DND-41 (cell line): ENCODE results near the gene UBE2C.

Experiments used
- ATAC-seq: fragments of 200-7000 bp; cut with Tn5 transposase; 3 replicates; pipeline ENCODE4 v1.9.1; 2021; ENCODE audit warnings: low read depth; ENCODE audit not compliant: insufficient read depth
- DNase-seq: peaks from one replicate; pipeline ENCODE4 v3.0.0-alpha.2; 2020
- H2AFZ ChIP-seq: 2 replicates; pipeline ENCODE4 v1.6.0; 2012; ENCODE audit warnings: low read depth, low read length
- H3K27ac ChIP-seq: 2 replicates; pipeline ENCODE4 v1.5.1; 2012; ENCODE audit warnings: low read length, inconsistent platforms
- H3K27me3 ChIP-seq: fragments of 200-600 bp; sonication (generic); 2 replicates; pipeline ENCODE4 v1.6.0; 2012; ENCODE audit warnings: low read length, mild to moderate bottlenecking, inconsistent platforms; ENCODE audit not compliant: insufficient read depth, poor library complexity
- H3K36me3 ChIP-seq: 2 replicates; pipeline ENCODE4 v1.5.1; 2012; ENCODE audit warnings: low read length, inconsistent platforms; ENCODE audit not compliant: insufficient read depth
- H3K4me1 ChIP-seq: 2 replicates; pipeline ENCODE4 v1.5.1; 2012; ENCODE audit warnings: mild to moderate bottlenecking, low read length; ENCODE audit not compliant: insufficient read depth
- H3K4me2 ChIP-seq: 2 replicates; pipeline ENCODE4 v1.6.0; 2012; ENCODE audit warnings: mild to moderate bottlenecking, moderate library complexity, low read length, inconsistent platforms; ENCODE audit not compliant: insufficient read depth
- H3K4me3 ChIP-seq, 2 experiments: fragments of 200-600 bp in 1 of 2; shearing (Covaris generic) in 1 of 2; 2 replicates each; pipeline ENCODE4 v1.5.1; 2012 to 2016; ENCODE audit warnings: inconsistent platforms in 2 of 2, low read length in 2 of 2, mild to moderate bottlenecking in 2 of 2, low read depth in 1 of 2, moderate library complexity in 1 of 2
- H3K79me2 ChIP-seq: 2 replicates; pipeline ENCODE4 v1.6.0; 2012; ENCODE audit warnings: low read length, inconsistent platforms; ENCODE audit not compliant: insufficient read depth
- H3K9ac ChIP-seq: 2 replicates; pipeline ENCODE4 v1.6.0; 2012; ENCODE audit warnings: low read depth, mild to moderate bottlenecking, inconsistent platforms, low read length, moderate library complexity
- H3K9me3 ChIP-seq: 2 replicates; pipeline ENCODE4 v1.5.1; 2012; ENCODE audit warnings: low read length, moderate library complexity, mild to moderate bottlenecking, inconsistent platforms; ENCODE audit not compliant: insufficient read depth, severe bottlenecking
- H4K20me1 ChIP-seq: 2 replicates; pipeline ENCODE4 v1.6.0; 2012; ENCODE audit warnings: low read length; ENCODE audit not compliant: insufficient read depth
- EZH2 ChIP-seq: IDR thresholded peaks from 3 replicates; pipeline ENCODE4 v1.6.1; 2012; ENCODE audit warnings: borderline replicate concordance, low read depth, mild to moderate bottlenecking, moderate library complexity, low read length, inconsistent platforms; ENCODE audit not compliant: severe bottlenecking
- TF ChIP-seq, protein P1 (sequence below): IDR thresholded peaks from 2 replicates; pipeline ENCODE4 v1.5.1; 2012; ENCODE audit warnings: borderline replicate concordance, low read length, moderate library complexity, mild to moderate bottlenecking; ENCODE audit not compliant: poor library complexity, severe bottlenecking; ENCODE audit errors: extremely low read depth

Gene UBE2C

DNA sequence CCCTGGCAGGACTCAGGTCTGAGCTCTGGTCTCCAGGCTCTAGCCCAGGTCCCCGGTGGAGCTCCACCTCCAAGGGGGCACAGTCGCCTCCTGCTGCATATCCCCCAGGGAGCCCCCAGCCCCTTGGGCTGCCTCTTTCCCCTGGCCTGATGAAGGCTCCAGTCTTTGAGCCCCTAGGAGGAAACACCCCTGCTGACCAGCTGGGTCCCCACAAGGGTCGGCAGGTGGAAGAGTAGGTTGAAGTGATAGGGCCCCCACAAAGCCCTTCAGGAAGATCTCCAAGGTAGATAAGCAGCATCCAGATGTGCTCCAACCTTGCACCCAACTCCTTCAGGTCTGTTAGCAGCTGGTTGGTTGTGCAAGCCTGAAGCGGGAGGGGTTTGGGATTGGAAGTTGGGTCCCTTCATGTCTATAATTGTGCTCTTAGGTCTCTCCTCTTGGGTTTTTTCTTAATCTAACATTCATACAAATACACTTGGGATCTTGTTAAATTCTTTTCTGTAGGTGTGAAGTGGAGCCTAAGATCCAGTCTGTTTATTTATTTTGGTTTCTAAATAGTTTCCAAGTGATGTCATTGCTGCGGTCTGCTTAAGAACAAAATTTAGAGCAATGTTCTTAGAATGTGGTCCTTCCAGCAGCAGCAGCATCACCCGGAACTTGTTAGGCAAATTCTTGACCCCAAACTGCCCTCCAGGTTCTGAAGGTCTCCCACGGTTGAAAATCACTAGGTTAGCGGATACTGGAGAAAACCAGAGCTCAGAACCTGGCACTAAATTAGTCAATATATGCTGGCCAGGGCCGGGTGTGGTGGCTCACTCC is 5.1 kb downstream of the UBE2C start:
- H3K4me3 ChIP-seq = no peak overlapping the region
- peaks cover 14% of the 10 kb centered on the region; the same call in 1 of the 2 replicates for H4K20me1 ChIP-seq
- H3K27me3 ChIP-seq = no peaks in the 10 kb centered on the region
- no peak for TF ChIP-seq EZH2
- TF ChIP-seq, protein P1, sequence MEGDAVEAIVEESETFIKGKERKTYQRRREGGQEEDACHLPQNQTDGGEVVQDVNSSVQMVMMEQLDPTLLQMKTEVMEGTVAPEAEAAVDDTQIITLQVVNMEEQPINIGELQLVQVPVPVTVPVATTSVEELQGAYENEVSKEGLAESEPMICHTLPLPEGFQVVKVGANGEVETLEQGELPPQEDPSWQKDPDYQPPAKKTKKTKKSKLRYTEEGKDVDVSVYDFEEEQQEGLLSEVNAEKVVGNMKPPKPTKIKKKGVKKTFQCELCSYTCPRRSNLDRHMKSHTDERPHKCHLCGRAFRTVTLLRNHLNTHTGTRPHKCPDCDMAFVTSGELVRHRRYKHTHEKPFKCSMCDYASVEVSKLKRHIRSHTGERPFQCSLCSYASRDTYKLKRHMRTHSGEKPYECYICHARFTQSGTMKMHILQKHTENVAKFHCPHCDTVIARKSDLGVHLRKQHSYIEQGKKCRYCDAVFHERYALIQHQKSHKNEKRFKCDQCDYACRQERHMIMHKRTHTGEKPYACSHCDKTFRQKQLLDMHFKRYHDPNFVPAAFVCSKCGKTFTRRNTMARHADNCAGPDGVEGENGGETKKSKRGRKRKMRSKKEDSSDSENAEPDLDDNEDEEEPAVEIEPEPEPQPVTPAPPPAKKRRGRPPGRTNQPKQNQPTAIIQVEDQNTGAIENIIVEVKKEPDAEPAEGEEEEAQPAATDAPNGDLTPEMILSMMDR = no peak
- H3K9ac ChIP-seq = no peak overlapping the region
- H3K36me3 ChIP-seq = peaks cover 36% of the 10 kb centered on the region
- H3K4me1 ChIP-seq = peaks cover 24% of the 10 kb centered on the region
- H3K79me2 ChIP-seq = peaks cover 19% of the 10 kb centered on the region
- H3K27ac ChIP-seq = no peak overlapping the region
- H3K4me2 ChIP-seq = no peak overlapping the region
- DNase-seq (no peak), ATAC-seq (no peak)
- H2AFZ ChIP-seq = no peak overlapping the region
- H3K9me3 ChIP-seq = no peaks in the 10 kb centered on the region

GRCh38 chr20:45818239-45818638 is 5.8 kb downstream of the UBE2C start:
- TF ChIP-seq, protein P1 = no peak
- no peak for TF ChIP-seq EZH2
- Histone ChIP-seq H3K4me2 (no peak overlapping the region), H2AFZ (no peak overlapping the region), H3K4me1 (peaks cover 21% of the 10 kb centered on the region), H3K36me3 (peaks cover 30% of the 10 kb centered on the region), H3K4me3 (no peak overlapping the region), H3K9ac (no peak overlapping the region), H3K9me3 (no peaks in the 10 kb centered on the region), H3K27ac (no peak overlapping the region), H3K27me3 (peaks cover 4% of the 10 kb centered on the region), H3K79me2 (peaks cover 12% of the 10 kb centered on the region), H4K20me1 (peaks cover 14% of the 10 kb centered on the region; the same call in 1 of the 2 replicates)
- ATAC-seq (no peak), DNase-seq (no peak)

GRCh38 chr20:45819466-45819865 is 7.0 kb downstream of the UBE2C start:
- Histone ChIP-seq H2AFZ (no peak overlapping the region), H3K27me3 (peaks cover 4% of the 10 kb centered on the region), H3K4me1 (peaks cover 10% of the 10 kb centered on the region), H3K4me2 (no peak overlapping the region), H3K4me3 (no peak overlapping the region), H3K79me2 (peaks cover 2% of the 10 kb centered on the region), H3K27ac (no peak overlapping the region), H3K9me3 (no peaks in the 10 kb centered on the region), H3K9ac (no peak overlapping the region), H3K36me3 (peaks cover 19% of the 10 kb centered on the region), H4K20me1 (peaks cover 11% of the 10 kb centered on the region; the same call in 1 of the 2 replicates)
- DNase-seq = no peak
- no peak for ATAC-seq
- no peak for TF ChIP-seq EZH2
- TF ChIP-seq, protein P1 = no peak
